HG03442 (cell line): ENCODE results near the gene WDR76.

Experiments
- ATAC-seq: cut with Tn5 transposase; IDR thresholded peaks from one replicate; pipeline ENCODE4 v1.9.1; 2021; ENCODE audit warnings: mild to moderate bottlenecking, moderate library complexity; ENCODE audit not compliant: unreplicated experiment

Gene WDR76

DNA sequence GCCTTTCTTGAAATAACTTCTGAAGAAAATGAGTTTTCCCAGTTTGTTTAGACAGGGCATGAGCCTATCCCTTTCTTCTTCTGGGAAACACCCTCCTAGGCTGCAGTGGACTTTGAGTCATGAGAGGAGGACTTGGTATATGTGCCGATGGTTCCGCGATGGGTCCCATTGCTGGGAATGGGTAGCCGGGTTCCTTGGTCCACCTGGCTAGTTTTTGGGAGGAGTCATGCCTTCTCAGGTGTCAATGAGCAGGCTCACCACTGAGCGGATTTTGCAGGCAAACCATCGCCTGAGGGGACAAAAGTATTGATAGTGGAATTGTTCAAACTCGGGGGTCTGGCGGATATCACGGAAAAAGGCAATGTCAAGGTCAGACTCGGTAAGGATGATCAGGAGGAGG lies 46.8 kb downstream of the WDR76 start:
- no peak for ATAC-seq

DNA sequence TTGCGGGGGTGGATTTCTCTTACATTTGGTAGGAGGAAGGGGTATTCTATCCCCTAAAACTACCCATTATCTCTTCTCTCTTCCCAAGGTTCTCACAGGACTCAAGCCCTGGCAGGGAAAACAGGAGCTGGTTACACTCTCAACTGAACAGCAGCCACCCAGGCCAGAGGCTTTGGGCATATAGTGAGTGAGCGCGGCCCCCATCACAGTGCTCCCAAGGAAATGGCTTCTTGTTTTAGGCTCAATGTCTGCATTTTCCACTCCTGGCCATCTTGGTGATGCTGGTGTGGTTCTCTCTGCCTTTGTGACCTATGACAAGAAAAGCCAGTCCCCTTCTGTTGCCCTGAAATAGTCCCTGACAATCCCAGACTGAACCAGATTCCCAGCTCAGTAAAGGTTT lies 50.1 kb downstream of the WDR76 start:
- ATAC-seq: no peak

DNA sequence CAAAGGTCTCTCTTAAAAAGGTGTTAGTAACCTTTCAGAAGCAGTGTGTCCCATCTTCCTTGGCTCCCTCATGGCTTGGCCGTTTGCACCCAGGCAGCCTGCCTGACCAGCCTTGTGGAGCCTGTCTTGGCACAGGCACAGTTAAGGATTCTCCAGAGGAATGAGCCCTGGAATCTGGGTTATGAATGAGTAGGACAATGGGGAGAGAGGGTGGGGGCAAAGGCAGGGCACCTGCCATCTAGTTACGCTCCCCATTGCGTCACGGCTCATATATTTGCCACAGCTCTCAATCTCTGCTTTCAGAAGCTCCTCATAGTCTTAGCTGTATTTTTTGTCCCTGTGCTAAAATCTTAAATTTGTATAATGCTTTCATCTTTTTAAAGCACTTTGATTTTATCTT lies 50.6 kb downstream of the WDR76 start:
- ATAC-seq: no peak

DNA sequence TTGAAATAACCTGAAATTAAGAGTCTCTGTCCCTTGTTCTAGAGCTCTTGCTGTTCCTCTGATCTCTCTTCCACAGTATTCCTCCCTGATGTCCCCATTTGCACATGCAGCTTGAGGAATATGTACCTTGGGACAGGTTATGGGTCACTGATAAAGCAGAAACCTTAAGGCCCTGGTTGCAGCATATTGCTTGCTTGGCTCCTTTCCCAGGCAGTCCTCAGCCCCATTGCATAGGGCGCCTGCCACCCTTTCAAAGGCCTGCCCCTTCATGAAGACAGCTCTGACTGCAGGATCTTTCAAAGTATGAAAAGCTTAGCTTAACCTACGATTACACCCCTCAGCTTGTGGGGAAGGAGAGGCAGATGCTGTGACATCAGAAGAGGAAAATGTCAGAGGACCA lies 51.6 kb downstream of the WDR76 start:
- ATAC-seq: no peak

DNA sequence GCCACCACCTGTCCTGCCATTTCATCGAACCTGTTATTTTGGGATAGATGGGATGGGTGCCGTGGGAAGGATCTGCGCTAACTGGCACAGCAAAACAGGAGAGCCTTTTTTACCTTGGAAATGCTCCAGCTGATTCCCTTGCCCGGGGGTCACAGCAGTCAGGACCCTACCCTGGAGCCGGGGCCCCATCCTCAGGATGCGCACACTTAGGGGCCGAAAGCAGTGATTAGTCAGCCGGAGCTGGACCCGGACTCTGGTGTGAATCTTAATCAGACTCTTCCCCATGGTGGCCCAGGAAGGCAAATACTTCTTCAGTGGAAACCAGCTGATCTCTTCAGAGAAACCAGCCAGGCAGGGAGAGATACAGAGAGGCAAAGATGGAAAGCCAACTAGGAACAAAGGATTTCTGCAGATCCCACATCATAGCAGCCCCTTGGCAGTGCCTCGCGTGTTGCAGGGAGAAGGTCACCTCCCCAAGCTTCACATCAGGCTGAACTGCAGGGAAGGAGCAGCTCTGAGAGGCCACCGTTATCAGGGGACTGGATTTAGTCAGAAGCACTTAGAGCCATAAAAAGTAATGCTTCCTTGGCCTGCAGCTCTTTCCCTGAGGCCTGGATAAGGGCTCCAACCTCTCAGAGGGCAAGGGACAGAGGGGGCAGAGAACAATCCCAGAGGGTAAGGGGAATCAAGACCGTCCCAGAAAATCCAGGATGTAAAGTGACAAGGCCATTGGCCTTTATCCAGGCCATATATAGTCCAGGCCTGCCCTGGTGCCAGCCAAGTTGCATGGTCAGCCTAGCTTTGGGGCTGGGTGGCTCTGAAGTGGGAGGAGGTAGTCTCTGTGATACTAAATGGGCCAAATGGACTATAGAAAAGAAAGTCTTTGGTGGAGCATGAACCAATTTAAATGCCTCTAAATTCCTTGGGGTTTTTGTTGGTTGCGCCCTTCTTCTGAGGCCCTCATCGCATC lies 52.9 kb downstream of the WDR76 start:
- ATAC-seq: no peak

DNA sequence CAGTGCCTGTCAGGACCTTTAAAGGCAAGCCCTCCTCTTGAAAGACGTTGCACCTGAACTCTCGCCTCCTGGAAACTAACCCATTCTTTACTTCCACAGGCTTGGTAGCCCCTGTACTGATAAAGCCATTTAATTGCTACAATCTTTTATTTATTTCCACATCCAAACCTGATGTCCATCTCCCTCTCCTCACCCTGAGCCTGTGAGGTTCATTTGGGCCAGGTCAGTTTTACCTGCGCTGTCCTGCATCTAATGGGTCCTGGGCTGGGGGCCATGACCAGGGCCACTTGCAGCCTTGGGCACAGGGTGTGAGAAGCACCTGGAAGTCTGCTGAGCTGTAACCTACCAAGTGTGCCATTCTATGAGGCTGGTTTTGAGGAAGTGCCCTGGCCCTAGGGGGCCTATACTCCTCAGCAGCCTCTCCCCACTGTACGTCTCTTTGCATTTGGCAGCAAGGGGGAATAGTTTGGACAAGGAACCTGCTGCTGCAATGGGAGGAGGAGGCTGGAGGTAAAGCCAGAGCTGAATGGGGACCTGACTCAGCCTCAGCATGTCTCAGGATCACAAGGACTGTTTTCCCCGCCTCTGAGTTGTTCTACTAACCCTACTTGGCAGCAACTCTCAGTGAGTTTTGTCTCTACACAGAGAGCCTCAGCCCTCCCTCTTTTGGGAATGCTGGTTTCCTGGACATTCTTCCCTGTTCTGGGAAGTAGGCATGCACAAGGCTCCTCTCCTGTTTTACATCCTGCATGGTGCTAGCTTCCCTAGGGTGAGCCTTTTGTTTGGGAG lies 53.8 kb downstream of the WDR76 start:
- no peak for ATAC-seq

DNA sequence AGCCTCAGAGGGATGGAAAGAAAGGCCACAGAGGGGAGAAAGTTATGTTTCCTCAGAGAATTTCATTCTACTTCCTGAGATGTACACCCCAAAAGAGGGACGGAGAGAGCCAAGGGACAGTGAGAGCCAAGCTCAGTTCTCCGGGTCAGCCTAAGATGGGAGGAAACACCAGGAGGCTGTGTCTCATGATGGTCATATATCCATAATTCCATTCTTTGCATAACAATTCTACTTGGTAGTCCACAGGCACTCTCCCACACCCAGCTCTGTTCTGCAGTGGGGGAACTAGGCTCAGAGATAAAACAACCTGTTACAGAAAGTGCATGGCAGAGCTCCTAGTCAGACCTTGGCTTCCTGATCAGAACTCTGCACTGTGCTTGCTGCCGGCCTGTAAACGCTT lies 54.4 kb downstream of the WDR76 start:
- ATAC-seq: no peak

DNA sequence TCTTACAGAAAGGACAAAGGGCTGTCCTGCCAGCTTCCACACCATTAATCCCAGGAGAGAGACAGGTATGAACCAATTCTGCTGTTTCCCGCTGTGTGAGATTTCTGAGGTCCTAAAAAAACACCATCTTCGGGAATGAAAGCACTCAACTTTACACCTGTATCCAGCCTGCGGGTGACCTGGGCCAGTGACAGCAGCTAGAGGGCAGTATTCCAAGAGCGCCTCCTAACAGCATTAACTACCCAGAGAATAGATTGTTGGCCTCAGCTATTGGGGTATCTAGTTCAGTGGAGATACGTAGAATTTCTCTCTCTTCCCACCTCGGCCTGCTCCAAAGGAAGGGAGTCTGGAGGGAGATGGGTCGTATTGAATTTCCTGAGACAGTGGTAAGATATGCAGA lies 55.1 kb downstream of the WDR76 start:
- no peak for ATAC-seq

DNA sequence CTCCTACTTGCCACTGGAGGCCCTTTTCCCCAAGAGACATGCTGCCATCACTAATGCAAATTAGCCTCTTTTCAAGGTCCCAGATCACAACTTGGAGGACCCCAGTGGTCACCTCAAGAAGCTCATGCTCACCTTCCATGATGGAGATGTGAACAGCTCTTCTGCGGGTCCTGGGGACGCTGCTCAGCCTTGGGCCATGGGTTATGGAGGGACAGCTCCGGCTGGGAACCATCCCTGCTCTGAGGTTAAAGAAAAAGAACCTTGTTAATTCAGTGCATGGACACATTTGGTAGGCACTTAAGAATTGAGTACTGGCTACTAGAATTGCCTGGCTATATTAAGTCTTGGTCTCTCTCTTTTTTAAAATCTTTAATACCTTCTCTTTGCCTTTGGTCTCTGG lies 56.8 kb downstream of the WDR76 start:
- ATAC-seq: no peak

DNA sequence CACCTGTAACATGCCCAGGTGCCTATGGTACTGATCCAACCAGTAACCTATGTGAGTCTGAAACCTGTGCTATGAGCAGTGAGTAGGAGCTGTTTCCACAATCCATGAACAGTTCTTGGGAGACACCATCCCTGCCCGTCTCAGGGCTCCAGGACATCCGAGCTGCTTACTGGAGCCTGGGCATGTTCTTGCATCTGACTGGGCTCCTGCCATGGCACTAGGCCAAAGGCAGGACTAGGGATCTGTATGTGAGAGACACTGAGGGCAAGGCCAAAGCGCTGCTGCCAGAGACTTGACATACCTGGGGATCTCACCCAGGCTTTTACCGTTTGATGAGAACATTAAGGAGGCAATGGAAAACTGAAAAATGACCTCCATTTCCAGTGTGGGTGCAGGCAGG lies 59.8 kb downstream of the WDR76 start:
- ATAC-seq: no peak

DNA sequence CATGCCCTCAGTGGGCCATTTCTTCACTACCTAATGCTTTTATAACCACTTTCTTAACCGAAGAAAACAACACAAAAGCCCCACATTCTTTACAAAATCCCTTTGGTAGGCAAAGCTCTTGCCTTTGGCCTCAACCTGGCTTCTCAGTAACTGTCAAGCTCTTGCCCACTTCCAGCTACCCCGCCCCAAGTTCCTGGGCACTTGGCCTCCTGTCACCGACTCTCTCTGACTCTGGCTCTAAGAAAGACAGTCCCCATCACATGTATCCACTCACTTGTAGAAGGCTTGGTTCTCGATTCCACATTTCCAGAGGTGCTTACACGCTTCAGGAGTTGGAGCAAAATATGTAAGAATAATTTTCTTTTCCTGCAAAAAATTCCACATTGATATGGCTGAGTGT lies 61.1 kb downstream of the WDR76 start:
- ATAC-seq: no peak

DNA sequence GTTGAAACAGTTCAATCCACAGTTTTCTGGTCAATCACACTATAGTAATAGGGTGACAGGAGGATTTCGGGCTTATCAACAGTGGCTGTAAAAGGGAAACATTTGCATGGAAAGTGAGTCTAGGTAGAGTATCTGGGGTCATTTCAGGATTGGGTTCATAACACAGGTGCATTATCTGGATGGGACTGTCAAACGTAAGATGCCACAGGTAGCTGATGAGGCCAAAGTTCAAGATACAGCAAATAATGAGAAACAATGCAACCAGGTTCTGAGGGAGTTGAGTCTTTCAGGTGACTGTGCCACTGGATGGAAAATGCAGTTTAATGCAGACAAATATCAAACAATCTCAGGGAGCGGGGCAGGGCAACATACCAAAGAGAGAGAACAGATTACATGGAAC lies 62.2 kb downstream of the WDR76 start:
- no peak for ATAC-seq

DNA sequence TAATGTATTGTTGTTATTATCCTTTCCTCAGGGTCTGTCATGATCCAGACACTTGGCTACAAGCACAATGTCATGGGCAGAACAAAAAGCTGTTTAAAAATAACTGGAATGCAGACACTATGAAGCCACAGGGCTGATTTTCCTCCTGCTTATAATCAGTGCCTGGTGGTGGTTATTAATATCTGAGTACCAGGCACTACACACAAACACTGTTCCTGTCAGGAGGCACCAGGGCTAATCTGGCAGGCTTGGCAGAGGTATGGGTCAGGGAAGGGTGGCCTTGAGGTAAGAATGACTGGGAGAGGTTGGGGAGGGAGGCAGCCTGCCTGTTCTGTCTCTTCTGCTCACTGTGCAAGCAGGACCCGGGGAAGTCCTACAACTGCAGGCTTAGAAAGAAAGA lies 67.2 kb downstream of the WDR76 start:
- no peak for ATAC-seq

DNA sequence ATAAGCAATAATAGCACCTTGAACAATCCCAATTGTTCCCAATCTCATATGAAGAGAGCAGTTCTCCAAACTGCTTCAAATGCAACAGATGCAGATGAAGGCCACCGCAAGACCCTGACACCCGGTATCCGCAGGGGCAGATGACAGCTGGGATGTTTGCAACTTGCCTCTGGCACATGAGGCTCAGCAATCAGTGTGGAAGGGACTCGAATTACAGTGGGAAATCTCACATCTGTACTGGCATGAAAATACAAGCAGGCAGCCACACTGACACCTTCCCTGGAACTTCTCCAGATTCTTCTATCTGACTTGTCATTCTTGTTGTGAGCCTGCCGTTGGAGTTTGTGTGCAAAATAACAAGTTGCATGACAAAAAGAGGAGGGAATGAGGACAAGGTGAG lies 68.8 kb downstream of the WDR76 start:
- ATAC-seq: no peak

DNA sequence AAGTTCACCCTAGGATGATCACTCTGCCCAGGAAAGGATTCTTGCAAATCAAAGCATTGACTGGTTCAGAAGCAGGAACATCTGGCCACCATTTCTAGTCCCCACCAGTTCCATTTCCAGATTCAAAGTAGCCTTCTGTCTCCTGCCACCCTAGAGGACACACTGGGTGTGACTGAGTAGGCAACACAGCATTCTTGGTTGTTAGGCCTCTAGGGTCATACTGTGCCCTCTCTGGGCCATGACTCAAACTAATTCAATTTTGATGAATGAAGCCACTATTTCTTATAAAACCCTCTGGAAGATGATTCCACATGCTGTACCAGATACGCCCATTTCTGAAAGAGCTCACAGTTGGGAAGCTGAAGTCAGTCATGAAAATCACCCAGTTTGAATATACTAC lies 69.7 kb downstream of the WDR76 start:
- no peak for ATAC-seq

DNA sequence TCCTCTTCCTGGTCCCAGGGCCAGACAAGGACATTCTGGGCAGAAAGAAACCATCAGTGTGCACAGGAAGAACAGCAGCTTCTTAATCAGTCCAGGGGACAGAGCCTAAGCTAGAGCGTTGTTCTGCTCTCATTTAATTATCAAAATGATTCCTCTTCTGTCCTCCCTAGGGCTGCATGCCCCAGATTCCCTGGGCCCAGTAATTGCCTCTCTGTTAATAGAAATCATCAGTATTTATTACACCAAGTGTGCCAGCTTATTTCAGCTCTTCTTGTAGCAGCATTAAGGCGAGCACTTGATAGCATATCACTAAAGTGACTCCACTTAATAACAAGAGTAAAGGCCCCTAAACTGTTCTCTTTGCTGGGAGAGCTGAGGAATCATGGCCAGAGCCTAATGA lies 72.1 kb downstream of the WDR76 start:
- ATAC-seq: no peak

DNA sequence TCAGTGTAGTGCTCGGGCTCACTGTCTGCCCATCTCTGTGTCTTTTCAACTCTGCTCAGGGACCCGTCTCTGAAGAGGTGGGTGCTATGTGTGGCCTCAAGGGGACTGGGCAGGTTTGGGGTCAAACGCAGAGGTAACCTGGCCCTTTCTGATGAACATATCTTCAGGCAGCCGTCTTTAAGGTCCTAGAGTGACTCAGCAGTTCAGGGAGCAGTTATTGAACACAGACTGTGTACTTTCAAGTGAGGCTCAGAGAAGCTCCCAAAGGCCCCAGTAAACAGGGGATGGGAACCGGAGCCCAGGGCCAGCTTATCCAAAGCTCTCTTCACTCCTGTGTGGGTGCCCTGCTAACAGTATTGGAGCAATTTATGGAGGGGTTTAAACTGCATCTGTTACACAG lies 73.1 kb downstream of the WDR76 start:
- no peak for ATAC-seq

DNA sequence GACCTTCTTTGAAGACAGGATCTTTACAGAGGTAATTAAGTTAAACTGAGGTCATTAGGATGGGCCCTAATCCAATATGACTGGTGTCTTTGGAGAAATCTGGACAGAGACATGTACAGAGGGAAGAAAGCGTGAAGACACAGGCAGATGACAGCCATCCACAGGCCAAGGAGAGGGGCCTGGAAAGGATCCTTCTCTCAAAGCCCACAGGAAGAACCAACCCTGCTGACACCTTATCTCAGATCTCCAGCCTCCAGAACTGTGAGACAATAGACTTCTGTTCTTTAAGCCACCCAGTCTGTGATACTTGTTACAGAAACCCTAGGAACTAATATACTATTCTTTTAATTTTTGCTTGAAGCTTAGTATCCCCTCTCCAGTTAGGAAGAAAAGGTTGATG lies 74.2 kb downstream of the WDR76 start:
- no peak for ATAC-seq

DNA sequence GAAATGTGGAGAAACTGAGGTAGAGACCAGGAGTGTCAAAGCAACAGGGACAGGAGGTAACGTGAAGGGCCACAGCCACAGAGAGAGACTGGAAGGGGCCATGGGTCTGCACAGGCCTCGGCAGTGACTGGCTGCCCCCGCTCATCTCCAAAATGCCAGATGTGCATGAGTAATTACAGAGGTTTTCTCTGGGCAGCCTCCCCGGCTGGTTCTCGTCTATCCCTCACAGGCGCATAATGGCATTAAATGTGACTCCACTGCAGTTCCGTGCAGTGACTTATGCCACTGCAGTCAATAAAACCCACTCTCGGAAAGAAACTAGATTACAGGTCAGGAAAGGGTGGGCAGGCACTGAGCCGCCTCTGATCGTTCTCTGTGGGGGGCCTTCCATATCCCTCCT lies 74.7 kb downstream of the WDR76 start:
- no peak for ATAC-seq

DNA sequence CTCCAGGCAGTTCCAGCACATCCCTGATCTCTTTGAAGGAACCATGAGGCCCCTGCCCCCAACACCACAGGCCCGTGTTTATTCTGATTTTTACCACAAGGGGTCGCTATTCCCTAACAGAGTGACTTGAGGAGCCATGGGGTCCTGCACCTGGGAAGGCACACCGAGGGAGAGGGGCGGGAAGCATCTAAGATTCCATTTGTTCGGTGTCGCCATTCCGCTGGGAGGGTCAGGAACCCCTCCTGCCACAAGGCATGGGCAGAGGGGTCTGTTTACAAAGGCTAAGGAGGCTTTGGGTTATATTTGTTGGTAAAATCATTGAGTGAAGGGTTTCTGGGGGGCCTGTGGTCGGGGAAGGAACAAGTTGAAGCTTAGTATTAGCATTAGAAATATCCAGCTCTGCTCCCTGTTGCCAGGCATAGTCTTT lies 77.1 kb downstream of the WDR76 start:
- no peak for ATAC-seq

DNA sequence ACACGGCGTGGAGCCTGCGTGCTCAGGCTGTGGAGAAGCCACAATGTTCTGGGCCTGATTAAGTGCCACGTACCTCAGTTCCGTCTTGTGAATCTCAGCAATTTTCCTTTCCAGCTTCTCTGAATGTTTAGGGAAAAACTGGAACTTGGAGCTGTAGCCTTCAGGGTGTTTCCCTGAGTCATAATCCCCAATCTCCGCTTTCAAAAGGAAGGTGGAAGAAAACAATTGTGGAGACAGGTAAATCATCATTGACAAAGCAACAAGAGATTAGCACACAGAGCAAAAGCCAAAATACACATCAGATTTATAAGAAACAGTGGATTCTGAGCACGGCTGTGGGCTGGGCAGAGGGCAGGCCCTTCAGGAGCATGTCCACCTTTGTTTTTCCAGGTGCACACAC lies 79.0 kb downstream of the WDR76 start:
- no peak for ATAC-seq

DNA sequence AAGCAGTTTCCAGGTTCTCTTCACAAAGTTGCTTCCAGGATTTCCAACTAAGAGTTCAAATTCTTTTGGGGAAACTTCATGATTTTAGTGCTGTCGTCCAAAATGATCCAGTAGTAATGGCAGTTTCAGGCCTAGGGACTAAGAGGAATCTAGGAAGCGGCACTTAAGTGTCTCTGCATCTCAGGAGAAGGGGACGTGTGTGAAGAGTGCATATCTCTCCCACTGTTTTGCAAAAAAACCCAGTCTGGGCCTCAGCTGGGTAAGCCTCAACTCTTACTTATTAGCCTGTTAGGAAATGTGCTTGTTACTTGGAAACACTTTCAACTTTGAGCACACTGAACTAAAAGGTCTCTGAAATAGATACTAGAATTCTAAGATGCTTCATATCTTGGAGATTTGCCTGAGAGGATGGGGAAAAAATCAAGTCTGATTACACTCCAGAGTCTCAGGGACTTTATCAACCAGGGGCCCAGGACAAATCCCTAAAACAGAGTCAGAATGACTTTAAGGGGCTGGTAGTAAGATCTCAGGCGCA lies 81.8 kb downstream of the WDR76 start:
- no peak for ATAC-seq
